Gastroesophageal sphincter (tissue), 3 donors: ENCODE results near the gene ANAPC16.
A peak's percentile ranks its signal among the peaks of the same experiment; 100 is the strongest.

Experiments used
- CTCF ChIP-seq, 4 experiments: fragments of 200-600 bp in 2 of 4; fragments of 450-650 bp in 2 of 4; sonication (generic) in 1 of 4; IDR thresholded peaks; one replicate each; pipeline ENCODE4 v1.5.1; 2017 to 2019; ENCODE audit warnings: antibody characterized with exemption in 4 of 4, mild to moderate bottlenecking in 2 of 4, moderate library complexity in 2 of 4
- EP300 ChIP-seq: sonication (generic); formaldehyde crosslinking; IDR thresholded peaks from one replicate; pipeline ENCODE4 v1.6.1; 2017; ENCODE audit warnings: antibody characterized with exemption, mild to moderate bottlenecking
- POLR2A ChIP-seq, 2 donors: fragments of 450-650 bp; IDR thresholded peaks; one replicate each; pipeline ENCODE4 v1.6.1; 2017; ENCODE audit warnings: antibody characterized with exemption in 2 of 2, mild to moderate bottlenecking in 2 of 2, moderate library complexity in 1 of 2
- POLR2AphosphoS5 ChIP-seq: sonication (generic); formaldehyde crosslinking; IDR thresholded peaks from one replicate; pipeline ENCODE4 v1.6.1; 2017; ENCODE audit warnings: antibody characterized with exemption

GRCh38 chr10:72245949-72246525 is 30.2 kb downstream of the ANAPC16 start:
- TF ChIP-seq CTCF (IDR thresholded peaks at IDR 0.05) (no peak), EP300 (no peak), POLR2A (IDR thresholded peaks at IDR 0.05) (no peak), POLR2AphosphoS5 (peak; percentile 17)
